SH-SY5Y (cell line): ENCODE results near the gene GTF2IRD1.

Source experiments
- GATA2 ChIP-seq: IDR thresholded peaks from 2 replicates; pipeline ENCODE4 v1.6.1; 2011; ENCODE audit warnings: mild to moderate bottlenecking, low read depth, low read length
- GATA3 ChIP-seq: IDR thresholded peaks from 2 replicates; pipeline ENCODE4 v1.6.1; 2011; ENCODE audit warnings: low read depth, mild to moderate bottlenecking, low read length, moderate library complexity

GRCh38 chr7:74503943-74504342 is 50.2 kb downstream of the GTF2IRD1 start:
- TF ChIP-seq GATA2 (no peak), GATA3 (no peak)
